Measurements from ENCODE around the gene LRGUK.
A peak's percentile ranks its signal among the peaks of the same experiment; 100 is the strongest.

LRGUK gene

GRCh38 chr7:134126596-134126965, 559 bp upstream of the LRGUK start:
- DNase-seq: no peak

- DNase-seq: no peak
Observed at GRCh38 chr7:134128829-134129228, 1.7 kb downstream of the LRGUK start.

- DNase-seq: no peak
Observed at GRCh38 chr7:134129856-134130523, 2.9 kb downstream of the LRGUK start.

GRCh38 chr7:134134004-134134403, 6.9 kb downstream of the LRGUK start:
- DNase-seq: no peak

- peak; percentile 82 for DNase-seq
Observed at GRCh38 chr7:134140889-134141867, 14.0 kb downstream of the LRGUK start.

- DNase-seq: no peak
Observed at GRCh38 chr7:134141868-134142264, 14.7 kb downstream of the LRGUK start.

GRCh38 chr7:134153493-134154136, 26.5 kb downstream of the LRGUK start:
- DNase-seq: no peak

GRCh38 chr7:134154581-134155130, 27.5 kb downstream of the LRGUK start:
- DNase-seq: no peak

GRCh38 chr7:134155206-134155605, 28.1 kb downstream of the LRGUK start:
- no peak for DNase-seq

- no peak for DNase-seq
Observed at GRCh38 chr7:134155871-134156270, 28.7 kb downstream of the LRGUK start.

GRCh38 chr7:134165252-134165651, 38.1 kb downstream of the LRGUK start:
- DNase-seq: no peak

GRCh38 chr7:134167250-134167649, 40.1 kb downstream of the LRGUK start:
- no peak for DNase-seq

GRCh38 chr7:134167841-134168240, 40.7 kb downstream of the LRGUK start:
- DNase-seq: no peak

GRCh38 chr7:134174795-134175261, 47.7 kb downstream of the LRGUK start:
- DNase-seq: no peak

GRCh38 chr7:134175334-134176036, 48.3 kb downstream of the LRGUK start:
- DNase-seq: no peak

GRCh38 chr7:134176037-134176350, 48.9 kb downstream of the LRGUK start:
- DNase-seq: no peak

GRCh38 chr7:134179036-134180011, 52.2 kb downstream of the LRGUK start:
- DNase-seq: no peak

GRCh38 chr7:134180376-134180775, 53.2 kb downstream of the LRGUK start:
- no peak for DNase-seq

- no peak for DNase-seq
Observed at GRCh38 chr7:134182078-134182477, 54.9 kb downstream of the LRGUK start.

- no peak for DNase-seq
Observed at GRCh38 chr7:134184767-134185166, 57.6 kb downstream of the LRGUK start.

GRCh38 chr7:134186027-134186426, 58.9 kb downstream of the LRGUK start:
- no peak for DNase-seq

Measured in retina (tissue), 1 donor.